ENCODE measurements around the gene TMIGD2.

DNA sequence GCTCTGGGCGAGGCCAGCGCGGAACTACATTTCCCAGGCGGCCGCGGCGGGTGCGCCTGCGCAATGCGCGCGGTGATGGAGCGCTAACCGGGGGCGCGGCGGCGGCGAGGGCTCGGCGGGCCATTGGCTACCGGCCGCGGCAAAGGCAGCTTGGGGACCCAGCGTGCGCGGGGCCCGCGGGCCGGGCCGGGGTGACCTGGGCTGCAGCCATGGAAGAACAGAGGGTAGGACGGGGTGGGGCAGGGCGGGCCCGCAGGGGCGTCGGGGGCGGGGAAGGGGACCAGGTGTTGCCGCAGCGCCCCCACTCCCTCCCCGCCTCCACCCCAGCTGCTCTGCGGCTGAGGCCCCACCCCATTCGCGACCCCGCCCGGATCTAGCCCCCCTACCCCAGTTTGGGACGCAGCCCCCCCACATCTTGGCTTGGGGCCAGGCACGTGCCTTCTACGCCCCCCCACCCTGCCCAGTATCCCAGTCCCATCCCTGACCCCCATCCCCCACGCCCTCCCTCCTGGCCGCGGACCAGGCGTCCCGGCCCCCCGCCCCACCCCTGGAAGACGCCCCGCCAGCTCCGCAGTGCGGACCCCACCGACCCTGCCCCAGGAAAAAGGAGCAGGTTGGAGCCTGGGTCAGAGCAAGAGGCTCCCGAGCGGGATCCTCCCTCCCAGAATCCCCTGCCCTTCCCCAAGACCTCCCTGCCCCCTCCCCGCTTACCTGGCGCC, 2.5 kb upstream of the TMIGD2 start, which contains the start of gene FSD1:
- no peak for TF ChIP-seq POLR2AphosphoS5 (IDR thresholded peaks at IDR 0.05; ENCODE audit: low read depth, low read length)
- TF ChIP-seq, protein P1, sequence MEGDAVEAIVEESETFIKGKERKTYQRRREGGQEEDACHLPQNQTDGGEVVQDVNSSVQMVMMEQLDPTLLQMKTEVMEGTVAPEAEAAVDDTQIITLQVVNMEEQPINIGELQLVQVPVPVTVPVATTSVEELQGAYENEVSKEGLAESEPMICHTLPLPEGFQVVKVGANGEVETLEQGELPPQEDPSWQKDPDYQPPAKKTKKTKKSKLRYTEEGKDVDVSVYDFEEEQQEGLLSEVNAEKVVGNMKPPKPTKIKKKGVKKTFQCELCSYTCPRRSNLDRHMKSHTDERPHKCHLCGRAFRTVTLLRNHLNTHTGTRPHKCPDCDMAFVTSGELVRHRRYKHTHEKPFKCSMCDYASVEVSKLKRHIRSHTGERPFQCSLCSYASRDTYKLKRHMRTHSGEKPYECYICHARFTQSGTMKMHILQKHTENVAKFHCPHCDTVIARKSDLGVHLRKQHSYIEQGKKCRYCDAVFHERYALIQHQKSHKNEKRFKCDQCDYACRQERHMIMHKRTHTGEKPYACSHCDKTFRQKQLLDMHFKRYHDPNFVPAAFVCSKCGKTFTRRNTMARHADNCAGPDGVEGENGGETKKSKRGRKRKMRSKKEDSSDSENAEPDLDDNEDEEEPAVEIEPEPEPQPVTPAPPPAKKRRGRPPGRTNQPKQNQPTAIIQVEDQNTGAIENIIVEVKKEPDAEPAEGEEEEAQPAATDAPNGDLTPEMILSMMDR (IDR thresholded peaks at IDR 0.05) = no peak
- TF ChIP-seq TCF7L2 (IDR thresholded peaks at IDR 0.05; ENCODE audit: low read depth, low read length) = no peak
- TF ChIP-seq SIN3A (IDR thresholded peaks at IDR 0.05; ENCODE audit: borderline replicate concordance, insufficient read depth, low read depth, low read length) = no peak
- TF ChIP-seq, protein P2, sequence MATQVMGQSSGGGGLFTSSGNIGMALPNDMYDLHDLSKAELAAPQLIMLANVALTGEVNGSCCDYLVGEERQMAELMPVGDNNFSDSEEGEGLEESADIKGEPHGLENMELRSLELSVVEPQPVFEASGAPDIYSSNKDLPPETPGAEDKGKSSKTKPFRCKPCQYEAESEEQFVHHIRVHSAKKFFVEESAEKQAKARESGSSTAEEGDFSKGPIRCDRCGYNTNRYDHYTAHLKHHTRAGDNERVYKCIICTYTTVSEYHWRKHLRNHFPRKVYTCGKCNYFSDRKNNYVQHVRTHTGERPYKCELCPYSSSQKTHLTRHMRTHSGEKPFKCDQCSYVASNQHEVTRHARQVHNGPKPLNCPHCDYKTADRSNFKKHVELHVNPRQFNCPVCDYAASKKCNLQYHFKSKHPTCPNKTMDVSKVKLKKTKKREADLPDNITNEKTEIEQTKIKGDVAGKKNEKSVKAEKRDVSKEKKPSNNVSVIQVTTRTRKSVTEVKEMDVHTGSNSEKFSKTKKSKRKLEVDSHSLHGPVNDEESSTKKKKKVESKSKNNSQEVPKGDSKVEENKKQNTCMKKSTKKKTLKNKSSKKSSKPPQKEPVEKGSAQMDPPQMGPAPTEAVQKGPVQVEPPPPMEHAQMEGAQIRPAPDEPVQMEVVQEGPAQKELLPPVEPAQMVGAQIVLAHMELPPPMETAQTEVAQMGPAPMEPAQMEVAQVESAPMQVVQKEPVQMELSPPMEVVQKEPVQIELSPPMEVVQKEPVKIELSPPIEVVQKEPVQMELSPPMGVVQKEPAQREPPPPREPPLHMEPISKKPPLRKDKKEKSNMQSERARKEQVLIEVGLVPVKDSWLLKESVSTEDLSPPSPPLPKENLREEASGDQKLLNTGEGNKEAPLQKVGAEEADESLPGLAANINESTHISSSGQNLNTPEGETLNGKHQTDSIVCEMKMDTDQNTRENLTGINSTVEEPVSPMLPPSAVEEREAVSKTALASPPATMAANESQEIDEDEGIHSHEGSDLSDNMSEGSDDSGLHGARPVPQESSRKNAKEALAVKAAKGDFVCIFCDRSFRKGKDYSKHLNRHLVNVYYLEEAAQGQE (IDR thresholded peaks at IDR 0.05; ENCODE audit: insufficient read depth in 1 of 2, low read depth in 2 of 2, low read length in 1 of 2) = no peak
